Measurements from ENCODE around the gene ABI3. TPM values are rescaled to one million over a fixed set of nuclear protein-coding genes. Genes with fewer than 3 reads are reported as not detected.

The ABI3 gene
- total and polyA plus RNA-seq, 9 of the 15 experiments (the other 6 are each of a cell fraction or from before 2014, with no cell fraction given) = not detected

DNA sequence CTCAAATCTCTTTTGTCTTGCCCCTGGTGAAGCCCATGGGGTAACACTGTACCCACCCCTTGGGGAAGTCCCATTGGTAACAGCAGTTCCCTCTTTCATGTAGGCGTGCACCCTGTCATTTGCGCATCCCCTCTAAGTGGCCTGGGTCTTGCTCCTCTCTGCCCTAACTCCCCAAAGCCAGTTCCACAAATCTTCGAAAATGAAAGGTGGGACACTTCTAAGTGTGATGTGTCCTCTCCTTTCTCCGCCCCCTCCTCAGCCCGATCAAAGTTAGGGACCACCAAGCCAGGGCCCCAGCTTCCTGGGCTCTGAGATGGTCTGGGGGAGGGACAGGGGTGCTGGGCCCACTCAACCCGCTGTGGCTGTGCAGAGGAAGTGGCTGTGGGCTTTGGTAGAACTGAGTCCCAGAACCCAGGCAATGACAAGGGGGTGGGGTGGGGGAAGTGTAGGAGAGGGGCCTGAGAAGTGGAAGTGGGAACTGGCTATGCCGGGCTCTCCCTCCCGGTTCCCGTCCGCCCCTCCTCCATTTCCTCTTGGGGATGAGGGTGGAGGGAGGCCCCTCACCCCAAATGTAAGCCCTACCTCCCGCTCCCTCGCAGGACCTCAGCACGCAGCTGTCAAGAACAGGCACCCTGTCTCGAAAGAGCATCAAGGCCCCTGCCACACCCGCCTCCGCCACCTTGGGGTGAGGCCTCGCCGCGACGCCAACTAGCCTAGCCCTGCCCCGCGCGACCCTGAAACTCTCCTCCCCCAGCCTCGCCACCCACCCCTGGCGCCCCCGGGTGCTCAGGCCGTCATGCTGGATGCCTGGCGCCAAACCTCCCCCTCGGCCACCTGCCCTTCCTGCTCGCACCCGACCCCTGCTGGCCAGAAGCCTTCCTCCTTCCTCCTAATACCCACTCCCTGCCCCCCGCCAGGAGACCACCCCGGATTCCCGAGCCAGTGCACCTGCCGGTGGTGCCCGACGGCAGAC is 8.7 kb downstream of the ABI3 start (continued):
- TF ChIP-seq, protein P1, sequence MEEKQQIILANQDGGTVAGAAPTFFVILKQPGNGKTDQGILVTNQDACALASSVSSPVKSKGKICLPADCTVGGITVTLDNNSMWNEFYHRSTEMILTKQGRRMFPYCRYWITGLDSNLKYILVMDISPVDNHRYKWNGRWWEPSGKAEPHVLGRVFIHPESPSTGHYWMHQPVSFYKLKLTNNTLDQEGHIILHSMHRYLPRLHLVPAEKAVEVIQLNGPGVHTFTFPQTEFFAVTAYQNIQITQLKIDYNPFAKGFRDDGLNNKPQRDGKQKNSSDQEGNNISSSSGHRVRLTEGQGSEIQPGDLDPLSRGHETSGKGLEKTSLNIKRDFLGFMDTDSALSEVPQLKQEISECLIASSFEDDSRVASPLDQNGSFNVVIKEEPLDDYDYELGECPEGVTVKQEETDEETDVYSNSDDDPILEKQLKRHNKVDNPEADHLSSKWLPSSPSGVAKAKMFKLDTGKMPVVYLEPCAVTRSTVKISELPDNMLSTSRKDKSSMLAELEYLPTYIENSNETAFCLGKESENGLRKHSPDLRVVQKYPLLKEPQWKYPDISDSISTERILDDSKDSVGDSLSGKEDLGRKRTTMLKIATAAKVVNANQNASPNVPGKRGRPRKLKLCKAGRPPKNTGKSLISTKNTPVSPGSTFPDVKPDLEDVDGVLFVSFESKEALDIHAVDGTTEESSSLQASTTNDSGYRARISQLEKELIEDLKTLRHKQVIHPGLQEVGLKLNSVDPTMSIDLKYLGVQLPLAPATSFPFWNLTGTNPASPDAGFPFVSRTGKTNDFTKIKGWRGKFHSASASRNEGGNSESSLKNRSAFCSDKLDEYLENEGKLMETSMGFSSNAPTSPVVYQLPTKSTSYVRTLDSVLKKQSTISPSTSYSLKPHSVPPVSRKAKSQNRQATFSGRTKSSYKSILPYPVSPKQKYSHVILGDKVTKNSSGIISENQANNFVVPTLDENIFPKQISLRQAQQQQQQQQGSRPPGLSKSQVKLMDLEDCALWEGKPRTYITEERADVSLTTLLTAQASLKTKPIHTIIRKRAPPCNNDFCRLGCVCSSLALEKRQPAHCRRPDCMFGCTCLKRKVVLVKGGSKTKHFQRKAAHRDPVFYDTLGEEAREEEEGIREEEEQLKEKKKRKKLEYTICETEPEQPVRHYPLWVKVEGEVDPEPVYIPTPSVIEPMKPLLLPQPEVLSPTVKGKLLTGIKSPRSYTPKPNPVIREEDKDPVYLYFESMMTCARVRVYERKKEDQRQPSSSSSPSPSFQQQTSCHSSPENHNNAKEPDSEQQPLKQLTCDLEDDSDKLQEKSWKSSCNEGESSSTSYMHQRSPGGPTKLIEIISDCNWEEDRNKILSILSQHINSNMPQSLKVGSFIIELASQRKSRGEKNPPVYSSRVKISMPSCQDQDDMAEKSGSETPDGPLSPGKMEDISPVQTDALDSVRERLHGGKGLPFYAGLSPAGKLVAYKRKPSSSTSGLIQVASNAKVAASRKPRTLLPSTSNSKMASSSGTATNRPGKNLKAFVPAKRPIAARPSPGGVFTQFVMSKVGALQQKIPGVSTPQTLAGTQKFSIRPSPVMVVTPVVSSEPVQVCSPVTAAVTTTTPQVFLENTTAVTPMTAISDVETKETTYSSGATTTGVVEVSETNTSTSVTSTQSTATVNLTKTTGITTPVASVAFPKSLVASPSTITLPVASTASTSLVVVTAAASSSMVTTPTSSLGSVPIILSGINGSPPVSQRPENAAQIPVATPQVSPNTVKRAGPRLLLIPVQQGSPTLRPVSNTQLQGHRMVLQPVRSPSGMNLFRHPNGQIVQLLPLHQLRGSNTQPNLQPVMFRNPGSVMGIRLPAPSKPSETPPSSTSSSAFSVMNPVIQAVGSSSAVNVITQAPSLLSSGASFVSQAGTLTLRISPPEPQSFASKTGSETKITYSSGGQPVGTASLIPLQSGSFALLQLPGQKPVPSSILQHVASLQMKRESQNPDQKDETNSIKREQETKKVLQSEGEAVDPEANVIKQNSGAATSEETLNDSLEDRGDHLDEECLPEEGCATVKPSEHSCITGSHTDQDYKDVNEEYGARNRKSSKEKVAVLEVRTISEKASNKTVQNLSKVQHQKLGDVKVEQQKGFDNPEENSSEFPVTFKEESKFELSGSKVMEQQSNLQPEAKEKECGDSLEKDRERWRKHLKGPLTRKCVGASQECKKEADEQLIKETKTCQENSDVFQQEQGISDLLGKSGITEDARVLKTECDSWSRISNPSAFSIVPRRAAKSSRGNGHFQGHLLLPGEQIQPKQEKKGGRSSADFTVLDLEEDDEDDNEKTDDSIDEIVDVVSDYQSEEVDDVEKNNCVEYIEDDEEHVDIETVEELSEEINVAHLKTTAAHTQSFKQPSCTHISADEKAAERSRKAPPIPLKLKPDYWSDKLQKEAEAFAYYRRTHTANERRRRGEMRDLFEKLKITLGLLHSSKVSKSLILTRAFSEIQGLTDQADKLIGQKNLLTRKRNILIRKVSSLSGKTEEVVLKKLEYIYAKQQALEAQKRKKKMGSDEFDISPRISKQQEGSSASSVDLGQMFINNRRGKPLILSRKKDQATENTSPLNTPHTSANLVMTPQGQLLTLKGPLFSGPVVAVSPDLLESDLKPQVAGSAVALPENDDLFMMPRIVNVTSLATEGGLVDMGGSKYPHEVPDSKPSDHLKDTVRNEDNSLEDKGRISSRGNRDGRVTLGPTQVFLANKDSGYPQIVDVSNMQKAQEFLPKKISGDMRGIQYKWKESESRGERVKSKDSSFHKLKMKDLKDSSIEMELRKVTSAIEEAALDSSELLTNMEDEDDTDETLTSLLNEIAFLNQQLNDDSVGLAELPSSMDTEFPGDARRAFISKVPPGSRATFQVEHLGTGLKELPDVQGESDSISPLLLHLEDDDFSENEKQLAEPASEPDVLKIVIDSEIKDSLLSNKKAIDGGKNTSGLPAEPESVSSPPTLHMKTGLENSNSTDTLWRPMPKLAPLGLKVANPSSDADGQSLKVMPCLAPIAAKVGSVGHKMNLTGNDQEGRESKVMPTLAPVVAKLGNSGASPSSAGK (IDR thresholded peaks at IDR 0.05) = peak; percentile 44
- TF ChIP-seq POLR2G (IDR thresholded peaks at IDR 0.05; ENCODE audit: low read depth, low read length) (no peak), SMARCC2 (IDR thresholded peaks at IDR 0.05; ENCODE audit: low read depth) (no peak), EP400 (IDR thresholded peaks at IDR 0.05) (no peak)

Measured in K562 (cell line).